Measurements from ENCODE around the gene RGS12.

DNA sequence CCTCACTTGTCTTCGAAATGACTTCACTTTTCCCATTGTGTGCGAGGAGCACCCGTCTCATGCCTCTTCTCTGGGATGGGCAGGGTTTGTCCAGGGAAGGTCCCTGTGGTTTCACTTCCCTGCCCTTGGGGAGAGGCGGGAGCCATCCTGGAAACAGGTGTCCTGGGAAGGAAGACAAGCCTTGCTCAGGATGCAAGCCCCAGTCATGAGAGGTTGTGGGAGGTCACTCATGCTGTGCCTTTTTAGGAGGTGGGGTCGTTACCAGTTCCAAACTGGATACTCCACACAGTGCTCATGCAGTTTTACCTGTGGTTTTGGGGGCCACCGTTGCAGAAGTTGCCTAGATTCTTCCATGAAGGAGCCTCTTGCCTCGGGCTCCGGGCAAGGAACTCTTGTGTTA is 3.8 kb downstream of the RGS12 start:
- TF ChIP-seq EZH2phosphoT487 (IDR thresholded peaks at IDR 0.05; ENCODE audit: low read depth) (no peak), CTCF (IDR thresholded peaks at IDR 0.05; ENCODE audit: low read depth, low read length) (no peak)
